HT1080 (cell line): ENCODE measurements around the gene RBBP8. TPM values are rescaled to one million over a fixed set of nuclear protein-coding genes. Genes with fewer than 3 reads are reported as not detected.
A peak's percentile ranks its signal among the peaks of the same experiment; 100 is the strongest.

Source experiments
- DNase-seq: peaks from one replicate; pipeline ENCODE4 v3.0.0-alpha.2; 2015; ENCODE audit warnings: low read depth
- small RNA-seq: library from RNA; depleted of rRNA; stranded (forward); fragments of <200 nt; gene quantifications from one replicate; pipeline ENCODE3, GENCODE V24; 2014
- total RNA-seq: library from RNA; depleted of rRNA; stranded (reverse); fragments of >200 nt; shearing (Covaris generic); gene quantifications from 2 replicates; pipeline ENCODE4 v1.2.3, GENCODE V29; 2014; rRNA removed

RBBP8 gene
- total RNA-seq, 1 experiment from 2014 or later = 43.4 TPM

DNA sequence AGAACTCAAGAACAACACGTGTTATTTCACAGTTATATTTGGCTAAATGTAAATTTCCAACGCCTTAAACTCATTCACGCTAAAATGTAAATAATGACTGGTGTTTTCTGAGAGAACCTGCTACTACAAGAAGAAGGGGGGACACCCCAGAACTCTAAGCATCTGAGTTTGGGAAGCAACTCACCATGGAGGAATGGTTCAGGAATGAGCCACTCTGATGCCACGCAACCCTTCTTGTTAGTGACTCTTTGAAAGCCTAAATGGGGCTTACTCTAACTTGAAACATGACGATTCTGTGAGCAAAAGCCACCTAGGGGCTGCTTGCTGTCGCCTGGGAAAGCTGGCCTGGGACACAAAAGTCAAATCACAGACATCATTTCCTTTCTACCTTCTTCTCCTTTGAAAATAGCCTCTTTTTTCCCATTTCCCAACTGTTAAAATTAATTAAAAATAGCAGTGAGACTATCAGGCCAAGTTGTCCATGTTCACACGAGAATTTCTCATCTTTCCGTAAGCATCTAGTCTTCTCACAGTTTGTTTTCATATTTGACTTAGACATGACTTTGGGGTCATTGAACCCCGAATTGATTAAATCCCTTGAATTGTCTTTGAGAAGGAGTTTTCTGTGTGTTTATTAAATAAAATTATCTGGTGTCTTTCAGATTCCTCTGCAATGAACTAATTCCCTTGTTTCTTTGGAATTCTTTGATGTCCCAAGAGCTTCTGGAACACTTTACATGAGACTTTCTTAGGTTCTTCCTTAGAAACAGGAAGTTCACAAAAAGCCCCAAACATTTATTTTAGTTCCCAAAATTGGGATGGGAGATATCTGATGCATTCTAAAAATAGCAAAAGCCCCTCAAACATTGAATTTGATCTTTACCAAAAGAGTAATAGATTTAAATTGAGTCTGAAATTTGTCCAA lies 126.7 kb downstream of the RBBP8 start:
- DNase-seq = no peak

DNA sequence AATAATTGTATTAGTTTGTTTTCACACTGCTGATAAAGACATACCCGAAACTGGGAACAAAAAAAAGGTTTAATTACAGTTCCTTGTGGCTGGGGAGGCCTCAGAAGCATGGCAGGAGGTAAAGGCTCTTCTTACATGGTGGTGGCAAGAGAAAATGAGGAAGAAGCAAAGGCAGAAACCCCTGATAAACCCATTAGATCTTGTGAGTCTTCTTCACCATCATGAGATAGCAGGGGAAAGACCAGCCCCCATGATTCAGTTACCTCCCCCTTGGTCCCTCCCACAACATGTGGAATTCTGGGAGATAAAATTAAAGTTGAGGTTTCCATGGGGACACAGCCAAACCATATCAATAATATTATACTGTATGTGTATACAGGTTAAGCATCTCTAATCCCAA lies 128.9 kb downstream of the RBBP8 start:
- DNase-seq = no peak

DNA sequence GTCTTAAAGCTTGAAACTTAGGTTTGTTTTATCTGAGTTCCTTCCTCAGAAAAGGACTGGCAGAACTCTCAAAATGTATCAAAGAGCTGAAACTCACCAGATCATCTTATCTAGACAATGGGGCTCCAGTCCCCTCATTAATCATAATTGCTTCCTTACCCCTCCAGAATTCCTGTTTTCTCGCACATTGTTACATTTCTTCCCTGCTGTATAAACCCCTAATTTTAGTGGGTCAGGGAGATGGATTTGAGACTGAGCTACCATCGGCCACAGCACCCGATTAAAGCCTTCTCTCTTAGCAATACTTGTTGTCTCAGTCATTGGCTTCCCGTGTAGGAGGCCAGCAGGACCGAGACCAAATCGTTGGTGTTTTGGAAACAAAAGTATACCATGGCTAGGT lies 130.4 kb downstream of the RBBP8 start:
- no peak for DNase-seq

DNA sequence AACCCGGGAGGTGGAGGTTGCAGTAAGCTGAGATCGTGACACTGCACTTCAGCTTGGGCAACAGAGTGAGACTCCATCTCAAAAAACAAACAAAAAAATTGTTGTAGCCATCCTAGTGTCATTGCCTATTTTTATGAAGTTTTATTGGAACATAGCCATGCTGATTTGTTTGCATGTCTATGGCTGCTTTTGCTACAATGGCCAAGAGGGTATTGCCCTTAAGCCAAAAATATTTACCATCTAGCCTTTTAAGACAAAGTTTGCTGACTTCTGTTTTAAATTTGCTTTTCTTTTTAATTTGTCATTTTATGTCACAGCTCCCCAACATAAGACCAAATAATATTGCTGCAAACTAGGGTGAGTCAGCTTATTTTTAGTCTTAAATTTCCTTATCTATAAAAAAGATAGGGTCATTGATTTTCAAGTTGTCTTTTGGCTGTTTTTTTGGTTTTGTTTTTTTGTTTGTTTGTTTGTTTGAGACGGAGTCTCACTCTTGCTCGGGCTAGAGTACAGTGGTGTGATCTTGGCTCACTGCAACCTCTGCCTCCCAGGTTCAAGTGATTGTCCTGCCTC lies 132.2 kb downstream of the RBBP8 start:
- DNase-seq = no peak

DNA sequence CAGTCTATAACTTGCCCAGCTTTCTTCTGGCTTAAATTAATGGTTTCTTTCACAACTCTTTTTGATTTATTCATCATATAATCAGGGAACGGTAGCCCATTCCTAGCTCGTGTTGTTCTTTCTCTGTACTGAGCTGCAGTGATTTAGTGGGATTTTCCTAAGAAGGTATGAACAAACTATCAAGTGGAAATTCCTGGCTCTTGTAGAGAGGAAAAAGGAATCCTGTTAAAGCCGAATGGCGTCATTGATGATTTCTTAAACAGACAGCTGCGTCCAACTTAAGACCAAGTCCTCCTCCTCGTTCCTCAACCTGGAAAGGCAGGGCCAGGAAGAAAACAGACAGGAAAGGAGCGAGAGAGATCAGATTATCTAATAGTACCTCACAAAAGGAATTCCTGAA lies 132.9 kb downstream of the RBBP8 start:
- DNase-seq = no peak

DNA sequence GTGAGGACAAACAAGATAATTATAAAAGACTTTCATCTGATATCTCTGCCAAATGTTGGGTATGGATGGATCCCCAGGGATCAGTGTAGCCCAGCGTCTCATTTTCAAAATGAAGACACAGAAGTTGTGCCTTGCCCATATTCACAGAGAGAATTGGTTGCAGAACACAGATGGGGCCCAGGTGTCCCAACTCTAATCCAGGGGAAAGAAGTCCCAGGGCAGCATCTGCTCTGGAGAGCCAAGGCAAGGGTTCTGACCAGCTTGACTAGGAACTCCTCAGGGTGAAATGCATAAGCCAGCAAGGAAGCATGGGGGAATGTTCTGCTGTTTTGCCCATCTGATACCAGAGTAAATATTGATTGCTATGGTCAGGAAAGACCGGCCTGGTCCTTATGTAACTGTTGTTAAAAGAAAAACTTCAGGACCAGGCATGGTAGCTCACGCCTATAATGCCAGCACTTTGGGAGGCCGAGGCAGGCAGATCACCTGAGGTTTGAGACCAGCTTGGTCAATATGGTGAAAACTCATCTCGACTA lies 133.4 kb downstream of the RBBP8 start:
- no peak for DNase-seq

DNA sequence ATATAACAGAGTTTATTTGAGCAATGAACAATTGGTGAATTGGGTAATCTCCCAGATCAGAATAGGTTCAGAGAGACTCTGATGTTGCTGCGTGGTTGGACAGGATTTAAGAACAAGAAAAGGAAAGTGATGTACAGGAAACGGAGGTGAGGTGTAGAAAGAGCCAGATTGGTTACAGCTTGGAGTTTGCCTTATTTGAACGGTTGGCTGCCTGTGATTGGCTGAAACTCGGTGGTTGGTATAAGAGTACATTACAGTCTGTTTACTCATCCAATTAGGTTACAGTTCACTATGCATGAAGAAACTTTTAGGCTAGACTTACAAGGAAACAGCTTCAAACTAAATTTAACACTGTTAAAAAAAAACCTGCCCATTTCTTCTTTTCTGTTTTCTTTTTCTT lies 134.1 kb downstream of the RBBP8 start:
- peak; percentile 24 for DNase-seq

DNA sequence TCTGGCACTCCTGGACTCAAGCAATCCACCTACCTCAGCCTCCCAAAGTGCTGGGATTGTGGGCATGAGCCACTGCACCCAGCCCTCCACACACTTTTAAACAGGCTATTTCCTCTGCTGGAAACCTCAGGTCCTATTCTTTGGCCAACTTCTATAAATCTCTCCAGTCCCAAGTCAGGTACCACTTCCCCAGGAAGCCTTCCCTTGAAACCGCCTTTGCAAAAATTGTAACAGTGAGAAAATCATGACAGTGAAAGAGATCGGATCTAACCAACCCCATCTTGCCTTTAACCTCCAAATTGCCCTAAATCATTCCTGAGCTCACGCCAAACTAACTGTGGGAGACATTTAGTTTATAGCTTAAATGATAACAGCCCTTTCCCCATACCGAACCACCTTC lies 134.9 kb downstream of the RBBP8 start:
- DNase-seq = no peak

DNA sequence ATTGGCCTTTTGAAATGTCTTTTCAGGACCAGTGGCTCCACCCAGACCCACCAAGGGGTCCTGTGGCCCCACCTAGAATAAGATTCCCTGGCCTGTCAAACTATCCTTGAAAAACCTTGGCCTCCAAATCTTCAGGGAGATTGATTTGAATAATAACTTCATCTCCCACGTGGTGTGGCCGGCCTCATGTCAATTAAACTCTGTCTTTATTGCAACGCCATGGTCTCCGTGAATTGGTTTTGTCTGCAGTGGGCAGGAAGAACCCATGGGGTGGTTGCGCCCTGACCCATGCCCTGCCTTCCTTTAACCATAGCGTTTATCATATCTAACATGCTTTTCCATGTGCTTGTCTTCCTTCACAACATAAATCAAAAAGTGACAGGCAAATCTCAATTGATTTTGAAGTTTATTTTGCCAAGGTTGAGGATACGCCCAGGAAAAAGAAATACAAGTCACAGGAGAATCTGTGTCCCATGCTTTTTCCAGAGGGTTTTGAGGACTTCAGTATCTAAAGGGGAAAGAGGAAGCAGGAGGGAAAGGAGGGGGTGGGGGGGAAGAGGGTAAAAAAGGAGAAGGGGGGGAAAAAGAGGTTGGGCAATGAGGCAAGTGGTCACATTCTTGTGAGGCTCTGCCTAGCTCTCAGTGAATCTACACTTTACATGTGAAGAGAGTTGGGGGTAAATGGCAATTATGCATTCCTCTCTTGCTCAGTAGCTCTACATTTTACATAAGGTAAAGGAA lies 135.6 kb downstream of the RBBP8 start:
- no peak for DNase-seq

DNA sequence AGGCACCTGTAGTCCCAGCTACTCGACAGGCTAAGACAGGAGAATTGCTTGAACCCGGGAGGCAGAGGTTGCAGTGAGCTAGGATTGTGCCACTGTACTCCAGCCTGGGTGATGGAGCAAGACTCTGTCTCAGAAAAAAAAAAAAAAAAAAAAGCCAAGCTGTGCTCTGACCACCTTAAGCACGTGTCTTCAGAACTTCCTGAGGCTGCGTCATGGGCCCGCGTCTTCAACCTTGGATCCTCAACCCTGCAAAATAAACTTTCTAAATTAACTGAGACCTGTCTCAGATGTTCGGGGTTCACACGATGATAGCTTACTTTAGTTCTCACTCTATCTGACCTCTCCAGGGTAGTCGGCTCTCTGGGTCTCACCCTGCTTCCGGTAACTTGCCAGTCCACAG lies 136.4 kb downstream of the RBBP8 start:
- DNase-seq = no peak

DNA sequence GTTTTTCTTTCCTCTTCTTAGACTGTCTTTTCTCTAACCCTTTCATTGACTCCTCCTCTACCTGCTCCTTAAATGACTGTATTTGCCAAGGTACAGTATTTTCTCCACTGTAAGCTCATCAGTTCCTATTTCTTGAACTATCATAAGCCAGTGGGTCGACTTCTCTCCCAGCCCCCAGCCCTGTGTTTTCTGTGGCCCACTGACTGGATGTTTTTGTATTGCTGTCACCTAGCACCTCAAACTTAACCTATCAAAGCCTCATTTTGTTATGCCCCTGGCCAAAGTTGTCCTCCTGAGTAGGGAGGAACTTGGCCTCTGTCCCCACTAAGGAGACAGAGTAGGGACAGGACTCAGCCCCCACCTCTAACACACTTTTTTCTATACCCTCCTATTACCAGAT lies 136.8 kb downstream of the RBBP8 start:
- DNase-seq = no peak

DNA sequence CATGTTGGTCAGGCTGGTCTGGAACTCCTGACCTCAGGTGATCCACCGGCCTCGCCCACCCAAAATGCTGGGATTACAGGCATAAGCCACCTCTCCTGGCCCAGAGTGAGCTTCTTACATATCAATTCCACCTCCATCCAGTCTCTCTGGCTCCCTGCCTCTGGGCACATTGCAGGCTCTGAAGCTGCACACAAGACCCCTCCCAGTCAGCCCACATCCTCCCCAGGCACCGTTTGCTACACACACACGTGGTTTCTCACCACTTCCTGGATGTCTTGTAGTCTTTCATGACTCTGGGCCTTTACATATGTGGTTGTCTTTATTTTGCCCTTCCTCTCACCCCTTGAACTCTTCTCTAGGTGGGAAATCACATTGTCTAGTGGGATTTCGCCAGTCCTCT lies 138.2 kb downstream of the RBBP8 start:
- peak; percentile 92 for DNase-seq

DNA sequence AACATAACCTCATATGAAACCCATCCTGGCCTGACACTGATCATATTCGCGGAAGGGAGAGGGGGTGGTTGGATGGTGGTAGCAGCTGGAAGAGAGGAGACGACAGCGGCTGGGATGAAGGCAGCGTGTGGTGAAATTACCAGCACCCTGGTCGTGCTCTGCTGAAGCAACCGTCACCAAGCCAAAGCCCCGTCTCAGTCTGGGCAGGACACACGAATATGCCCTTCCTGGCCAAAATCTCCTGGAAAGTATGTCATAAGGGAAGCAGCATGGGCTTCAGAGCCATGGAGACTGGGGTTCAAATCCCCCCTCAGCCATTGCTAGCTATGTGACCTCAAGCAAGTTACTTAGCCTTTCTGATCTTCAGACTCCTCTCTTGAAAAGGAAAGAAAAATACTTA lies 139.0 kb downstream of the RBBP8 start:
- no peak for DNase-seq

DNA sequence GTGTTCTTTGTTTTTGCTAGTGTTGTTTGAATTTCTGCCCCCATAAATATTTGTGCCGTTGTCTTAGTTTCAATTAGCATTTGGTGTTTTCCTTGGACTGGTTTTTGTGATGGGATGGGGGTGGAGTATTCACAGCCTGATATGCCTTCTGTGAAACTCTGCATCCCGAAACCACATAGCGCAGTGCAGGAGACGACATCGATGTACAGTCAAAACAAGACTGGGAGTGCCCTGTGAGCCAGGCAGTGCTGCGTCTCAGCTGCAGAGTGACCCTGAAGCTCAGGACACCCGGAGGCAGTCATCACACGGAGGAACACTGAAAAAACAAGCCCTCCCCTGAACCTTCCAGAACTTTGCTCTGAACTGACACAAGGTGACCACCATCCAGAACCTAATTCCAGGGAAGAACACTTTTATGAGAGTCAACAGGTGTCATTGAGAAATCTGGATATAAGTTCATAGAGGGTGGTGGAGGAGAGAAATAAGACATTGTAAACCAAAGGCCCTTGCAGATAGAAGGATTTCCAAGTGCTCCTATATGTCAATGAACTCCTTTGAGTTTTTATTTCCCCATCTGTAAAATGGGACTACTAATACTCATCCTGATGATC lies 141.0 kb downstream of the RBBP8 start:
- DNase-seq = no peak

Small RNAs within 50 kb of the gene (small RNA-seq; reads per million reads assigned to genes)
- gene RF00019 (not detected), gene RN7SL745P (not detected)

Other genes starting within 250 kb of the RBBP8 start
- 3.4 and 5.3 TPM in 2 replicates for gene CABLES1, start 202.2 kb downstream of the RBBP8 start, total RNA-seq